PC-9 (cell line): ENCODE data around the gene CD48. TPM values are rescaled to one million over a fixed set of nuclear protein-coding genes. Genes with fewer than 3 reads are reported as not detected.
A peak's percentile ranks its signal among the peaks of the same experiment; 100 is the strongest.

Experiments
- BruUV-seq: library from RNA; stranded (reverse); fragments of 400-500 nt; replicated peaks from 2 replicates; lab custom pipeline; 2021; lab: Mats Ljungman, UMichigan
- CTCF ChIA-PET: fragments of 300-600 bp; sonication (Branson Sonifier 250); formaldehyde crosslinking; loops from one replicate; lab custom pipeline; 2022; ENCODE audit warnings: antibody characterized with exemption; lab: Charles Lee
- POLR2A ChIA-PET: fragments of 300-600 bp; sonication (Branson Sonifier 250); formaldehyde crosslinking; loops from one replicate; lab custom pipeline; 2022; ENCODE audit warnings: antibody characterized with exemption; ENCODE audit not compliant: unreplicated experiment; lab: Charles Lee
- DNase-seq, 2 experiments: peaks; one replicate each; pipeline versions ENCODE4 v3.0.0 to v3.0.0-alpha.2; 2015 to 2022; ENCODE audit warnings: mixed read lengths in 1 of 2
- H2AFZ ChIP-seq: fragments of 200-600 bp; sonication (generic); 2 replicates; pipeline ENCODE4 v1.8.1; 2017; ENCODE audit warnings: antibody characterized with exemption
- H3F3A ChIP-seq: fragments of 200-600 bp; sonication (generic); 2 replicates; pipeline ENCODE4 v1.8.1; 2017; ENCODE audit warnings: antibody characterized with exemption, mild to moderate bottlenecking, low read depth; ENCODE audit not compliant: insufficient read depth
- H3K27ac ChIP-seq: fragments of 200-600 bp; sonication (generic); 2 replicates; pipeline ENCODE4 v1.6.1; 2016; ENCODE audit warnings: mixed run types
- H3K27me3 ChIP-seq: fragments of 200-600 bp; sonication (generic); 2 replicates; pipeline ENCODE4 v1.6.1; 2016; ENCODE audit warnings: low read depth, mixed run types; ENCODE audit not compliant: insufficient read depth
- H3K36me3 ChIP-seq: fragments of 200-600 bp; sonication (generic); 2 replicates; pipeline ENCODE4 v1.6.1; 2016; ENCODE audit warnings: low read depth, mixed run types
- H3K4me1 ChIP-seq: fragments of 200-600 bp; sonication (generic); replicated peaks from 2 replicates; pipeline ENCODE4 v1.6.1; 2016; ENCODE audit warnings: mixed run types; ENCODE audit not compliant: insufficient read depth
- H3K4me2 ChIP-seq: fragments of 200-600 bp; sonication (generic); 2 replicates; pipeline ENCODE4 v1.6.1; 2017; ENCODE audit warnings: mixed run types
- H3K4me3 ChIP-seq: fragments of 200-600 bp; sonication (generic); 2 replicates; pipeline ENCODE4 v1.6.1; 2016; ENCODE audit warnings: mixed run types
- H3K79me2 ChIP-seq: fragments of 200-600 bp; sonication (generic); 2 replicates; pipeline ENCODE4 v1.6.1; 2017; ENCODE audit warnings: low read depth, mixed run types
- H3K9me2 ChIP-seq: fragments of 200-600 bp; sonication (generic); 2 replicates; pipeline ENCODE4 v1.8.1; 2017; ENCODE audit warnings: mild to moderate bottlenecking; ENCODE audit not compliant: insufficient read depth
- H3K9me3 ChIP-seq: fragments of 200-600 bp; sonication (generic); 2 replicates; pipeline ENCODE4 v1.8.1; 2016; ENCODE audit warnings: low read depth; ENCODE audit not compliant: insufficient read depth
- H4K20me1 ChIP-seq: fragments of 200-600 bp; sonication (generic); 2 replicates; pipeline ENCODE4 v1.8.1; 2017; ENCODE audit not compliant: insufficient read depth
- CTCF ChIP-seq: fragments of 200-600 bp; sonication (generic); conservative IDR thresholded peaks from 2 replicates; pipeline ENCODE4 v1.6.1; 2017; ENCODE audit warnings: mixed run types, antibody characterized with exemption, mild to moderate bottlenecking, moderate library complexity
- EZH2 ChIP-seq: fragments of 200-600 bp; sonication (generic); IDR thresholded peaks from 2 replicates; pipeline ENCODE4 v1.8.0; 2017; ENCODE audit warnings: antibody characterized with exemption, low read depth
- intact Hi-C: fragments of 100-400 bp; cut with micrococcal nuclease; formaldehyde crosslinking; loops from one replicate; pipeline ENCODE4 v1.10.0; 2022; ENCODE audit not compliant: unreplicated experiment
- total RNA-seq: library from RNA; stranded (reverse); gene quantifications from 2 replicates; pipeline ENCODE4 v1.2.3, GENCODE V29; 2021

CD48 gene
- total RNA-seq, 1 experiment from 2014 or later, result not detected

GRCh38 chr1:160675641-160676410 is 35.8 kb downstream of the CD48 start:
- BruUV-seq, result no TSS peak
- peaks cover 48% of the 10 kb centered on the region; the same call in 1 of the 2 replicates for H3K27me3 ChIP-seq
- POLR2A ChIA-PET, result no interaction called here

DNA sequence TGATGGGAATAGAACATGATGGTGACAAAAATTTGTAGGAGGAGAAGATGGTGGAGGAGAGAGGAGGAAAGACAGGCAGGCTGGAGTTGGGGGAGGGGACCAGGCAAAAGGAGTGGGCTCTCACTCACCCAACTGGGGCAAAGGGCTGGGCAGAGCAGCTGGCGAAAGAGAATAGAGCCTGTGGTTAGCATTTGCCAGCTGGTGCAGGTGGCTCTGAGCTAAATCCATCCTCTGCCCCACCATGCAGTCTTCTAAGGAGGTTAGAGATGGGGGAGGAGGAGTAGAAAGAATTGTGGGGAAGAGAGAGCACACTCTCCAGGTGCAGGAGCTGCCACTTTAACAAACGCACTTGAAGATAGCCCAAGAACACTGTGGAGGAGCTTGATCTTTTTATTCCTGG is 37.2 kb downstream of the CD48 start:
- no TSS peak for BruUV-seq
- H3K27me3 ChIP-seq, result peaks cover 46% of the 10 kb centered on the region
- H3F3A ChIP-seq, result no peaks in the 10 kb centered on the region
- H3K9me3 ChIP-seq, result no peaks in the 10 kb centered on the region
- POLR2A ChIA-PET, result no interaction called here
- no peak for TF ChIP-seq CTCF
- no peak for TF ChIP-seq EZH2
- H3K9me2 ChIP-seq, result no peaks in the 10 kb centered on the region
- H2AFZ ChIP-seq, result no peak overlapping the region
- no peaks in the 10 kb centered on the region for H3K36me3 ChIP-seq
- CTCF ChIA-PET, result no interaction called here
- no peak overlapping the region for H3K27ac ChIP-seq
- no peaks in the 10 kb centered on the region for H4K20me1 ChIP-seq
- H3K4me1 ChIP-seq, result no peaks in the 10 kb centered on the region
- intact Hi-C loops, result loop anchor here (2.0 kb wide), 1 partner anchor 314 kb away; no protein-coding TSS in a partner anchor
- H3K4me3 ChIP-seq, result no peak overlapping the region
- no peak overlapping the region for H3K4me2 ChIP-seq
- no peak for DNase-seq
- no peaks in the 10 kb centered on the region for H3K79me2 ChIP-seq

More at GRCh38 chr1:160675641-160676410, 35.8 kb downstream of the CD48 start:
- H4K20me1 ChIP-seq, result no peaks in the 10 kb centered on the region
- H3K79me2 ChIP-seq, result no peaks in the 10 kb centered on the region
- CTCF ChIA-PET, result interaction anchor here (0.7 kb wide), 1 partner anchor 8 kb away, joined by 4 read pairs; no protein-coding TSS in a partner anchor
- peak; percentile 84 for TF ChIP-seq CTCF
- TF ChIP-seq EZH2, result no peak
- no peak overlapping the region for H3K4me3 ChIP-seq
- H2AFZ ChIP-seq, result no peak overlapping the region
- no peaks in the 10 kb centered on the region for H3K36me3 ChIP-seq
- H3K9me3 ChIP-seq, result no peaks in the 10 kb centered on the region
- H3F3A ChIP-seq, result no peaks in the 10 kb centered on the region
- DNase-seq, result peak in 1 of 2 experiments; percentile 57
- no peaks in the 10 kb centered on the region for H3K4me1 ChIP-seq
- no peak overlapping the region for H3K4me2 ChIP-seq
- no peak overlapping the region for H3K27ac ChIP-seq
- intact Hi-C loops, result loop anchor here (2.0 kb wide), 1 partner anchor 313 kb away; no protein-coding TSS in a partner anchor
- no peaks in the 10 kb centered on the region for H3K9me2 ChIP-seq

GRCh38 chr1:160672789-160673695 is 38.6 kb downstream of the CD48 start:
- H3K36me3 ChIP-seq, result no peaks in the 10 kb centered on the region
- intact Hi-C loops, result no loop called here
- H3F3A ChIP-seq, result no peaks in the 10 kb centered on the region
- H2AFZ ChIP-seq, result no peak overlapping the region
- POLR2A ChIA-PET, result interaction anchor here (0.7 kb wide), 1 partner anchor 504 kb away, joined by 29 read pairs; no protein-coding TSS in a partner anchor
- no peaks in the 10 kb centered on the region for H3K4me1 ChIP-seq
- no peaks in the 10 kb centered on the region for H3K79me2 ChIP-seq
- no peaks in the 10 kb centered on the region for H4K20me1 ChIP-seq
- no peaks in the 10 kb centered on the region for H3K9me2 ChIP-seq
- H3K4me2 ChIP-seq, result no peak overlapping the region
- no peaks in the 10 kb centered on the region for H3K9me3 ChIP-seq
- no peak overlapping the region for H3K4me3 ChIP-seq
- CTCF ChIA-PET, result no interaction called here
- H3K27me3 ChIP-seq, result peaks cover 34% of the 10 kb centered on the region
- no TSS peak for BruUV-seq
- no peak overlapping the region for H3K27ac ChIP-seq
- no peak for DNase-seq
- no peak for TF ChIP-seq CTCF
- no peak for TF ChIP-seq EZH2
